Ovary (tissue), 9 donors: Measurements from ENCODE around the gene GYG2. TPM values are rescaled to one million over a fixed set of nuclear protein-coding genes. Genes with fewer than 3 reads are reported as not detected.

Source experiments
- DNase-seq, 5 donors: peaks; one replicate each; pipeline ENCODE4 v3.0.0-alpha.2; 2019 to 2020
- H3K27ac ChIP-seq, 2 donors: fragments of 200-600 bp; one replicate each; pipeline versions ENCODE4 v1.5.1 to v1.8.0; 2019 to 2022
- H3K27me3 ChIP-seq: fragments of 200-600 bp; one replicate; pipeline ENCODE4 v1.8.0; 2022
- H3K36me3 ChIP-seq: fragments of 200-600 bp; sonication (generic); one replicate; pipeline ENCODE4 v1.5.1; 2019
- H3K4me1 ChIP-seq: one replicate; pipeline ENCODE4 v1.8.1; 2013; ENCODE audit warnings: mild to moderate bottlenecking, moderate library complexity; ENCODE audit not compliant: insufficient read depth
- H3K4me3 ChIP-seq: fragments of 200-600 bp; sonication (generic); one replicate; pipeline ENCODE4 v1.5.1; 2017
- H3K9me3 ChIP-seq, 2 donors: fragments of 200-600 bp in 1 of 2; sonication (generic) in 1 of 2; one replicate each; pipeline versions ENCODE4 v1.5.1 to v1.8.1; 2013 to 2019; ENCODE audit warnings: mild to moderate bottlenecking in 1 of 2, moderate library complexity in 1 of 2
- EP300 ChIP-seq: sonication (generic); formaldehyde crosslinking; IDR thresholded peaks from one replicate; pipeline ENCODE4 v1.6.1; 2017; ENCODE audit warnings: antibody characterized with exemption
- POLR2A ChIP-seq: fragments of 450-650 bp; IDR thresholded peaks from one replicate; pipeline ENCODE4 v1.6.1; 2017; ENCODE audit warnings: antibody characterized with exemption, mild to moderate bottlenecking, moderate library complexity
- WGBS, 3 donors: extraction: QIAGEN DNeasy Blood & Tissue Kit in 1 of 3; methylation state at CpG; one replicate each; pipeline versions ENCODE4 v1.1.5 to v1.1.7; 2013 to 2017; 5-methylcytosine and 5-hydroxymethylcytosine counted together
- intact Hi-C, 4 donors: fragments of 100-400 bp; cut with DNase I; formaldehyde crosslinking; loops; one replicate each; pipeline versions ENCODE4 v1.11.0 to v1.15.1; 2022 to 2023
- polyA plus RNA-seq, 2 donors: library from polyadenylated mRNA; stranded (reverse); fragments of 200-250 nt in 1 of 2; fragments of 350-450 nt in 1 of 2; fragmentation: Illumina TruSeq in 1 of 2; extraction: RNeasy Lipid Tissue Mini Kit (QIAGEN cat#74804) in 1 of 2; gene quantifications; one replicate each; pipeline ENCODE4 v1.2.3, GENCODE V29; 2013 to 2014
- total RNA-seq, 7 donors: library from RNA; depleted of rRNA in 2 of 7; stranded (reverse); fragments of >200 nt in 2 of 7; fragmentation: NEBNext Ultra II Directional in 3 of 7; extraction: Animal tissue kit (Norgen Biotek cat#: 25700) in 3 of 7; gene quantifications; one replicate each; pipeline versions ENCODE4 v1.1.0 to v1.2.4, GENCODE V29; 2016 to 2023
- TF ChIP-seq, protein P1 (sequence below), 3 donors: fragments of 450-650 bp in 2 of 3; fragments of 200-600 bp in 1 of 3; IDR thresholded peaks; one replicate each; pipeline versions ENCODE4 v1.5.1 to v1.8.0; 2016 to 2022; ENCODE audit warnings: antibody characterized with exemption in 3 of 3, mild to moderate bottlenecking in 1 of 3
- donor health status: DM: no; HTN: no; CAD: no; lungs with moderate emphysema.
- donor health status: DM: no; HTN: no; CAD: no.
- donor health status: Bipolar disorder and iron deficiency.
- donor health status: DM: yes; HTN: yes; CAD: no.
- donor health status: DM: no; HTN: no; CAD: no.
- donor health status: DM: yes; HTN: yes; CAD: no.

GYG2 gene
- total and polyA plus RNA-seq, 9 donors = 0.72 to 9.0 (median 3.9) TPM

DNA sequence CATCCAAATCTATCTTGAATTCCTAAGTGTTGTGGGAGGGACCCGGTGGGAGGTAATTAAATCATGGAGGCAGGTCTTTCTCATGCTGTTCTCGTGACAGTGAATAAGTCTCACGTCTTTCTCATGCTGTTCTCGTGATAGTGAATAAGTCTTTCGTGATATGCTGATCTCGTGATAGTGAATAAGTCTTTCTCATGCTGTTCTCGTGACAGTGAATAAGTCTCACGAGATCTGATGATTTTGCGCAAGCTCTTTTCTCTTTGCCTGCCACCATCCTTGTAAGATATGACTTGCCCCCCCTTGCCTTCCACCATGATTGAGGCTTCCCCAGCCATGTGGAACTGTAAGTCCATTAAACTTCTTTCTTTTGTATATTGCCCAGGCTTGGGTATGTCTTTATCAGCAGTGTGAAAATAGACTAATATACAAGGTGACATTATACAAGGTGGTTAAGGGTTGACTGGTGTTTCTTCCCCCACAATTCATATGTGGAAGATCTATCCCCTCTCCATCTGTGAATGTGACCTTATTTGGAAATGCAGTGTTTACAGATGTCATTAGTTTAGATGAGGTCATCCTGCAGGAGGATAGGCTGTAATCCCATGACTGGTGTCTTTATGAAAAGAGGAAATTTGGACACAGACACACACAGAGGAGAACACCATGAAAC is 72.8 kb downstream of the GYG2 start:
- H3K27me3 ChIP-seq = no peaks in the 10 kb centered on the region
- TF ChIP-seq, protein P1, sequence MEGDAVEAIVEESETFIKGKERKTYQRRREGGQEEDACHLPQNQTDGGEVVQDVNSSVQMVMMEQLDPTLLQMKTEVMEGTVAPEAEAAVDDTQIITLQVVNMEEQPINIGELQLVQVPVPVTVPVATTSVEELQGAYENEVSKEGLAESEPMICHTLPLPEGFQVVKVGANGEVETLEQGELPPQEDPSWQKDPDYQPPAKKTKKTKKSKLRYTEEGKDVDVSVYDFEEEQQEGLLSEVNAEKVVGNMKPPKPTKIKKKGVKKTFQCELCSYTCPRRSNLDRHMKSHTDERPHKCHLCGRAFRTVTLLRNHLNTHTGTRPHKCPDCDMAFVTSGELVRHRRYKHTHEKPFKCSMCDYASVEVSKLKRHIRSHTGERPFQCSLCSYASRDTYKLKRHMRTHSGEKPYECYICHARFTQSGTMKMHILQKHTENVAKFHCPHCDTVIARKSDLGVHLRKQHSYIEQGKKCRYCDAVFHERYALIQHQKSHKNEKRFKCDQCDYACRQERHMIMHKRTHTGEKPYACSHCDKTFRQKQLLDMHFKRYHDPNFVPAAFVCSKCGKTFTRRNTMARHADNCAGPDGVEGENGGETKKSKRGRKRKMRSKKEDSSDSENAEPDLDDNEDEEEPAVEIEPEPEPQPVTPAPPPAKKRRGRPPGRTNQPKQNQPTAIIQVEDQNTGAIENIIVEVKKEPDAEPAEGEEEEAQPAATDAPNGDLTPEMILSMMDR (IDR thresholded peaks at IDR 0.05) = no peak
- TF ChIP-seq POLR2A (no peak), EP300 (no peak)
- intact Hi-C loops = no loop called here
- no peak overlapping the region for H3K4me3 ChIP-seq
- no peaks in the 10 kb centered on the region for H3K9me3 ChIP-seq
- no peak for DNase-seq
- H3K4me1 ChIP-seq = no peaks in the 10 kb centered on the region
- H3K27ac ChIP-seq = no peak overlapping the region
- 64 to 71% (median 68%) methylated on average over 9 of the region's 9 CpGs for WGBS, 3 donors
- no peaks in the 10 kb centered on the region for H3K36me3 ChIP-seq

DNA sequence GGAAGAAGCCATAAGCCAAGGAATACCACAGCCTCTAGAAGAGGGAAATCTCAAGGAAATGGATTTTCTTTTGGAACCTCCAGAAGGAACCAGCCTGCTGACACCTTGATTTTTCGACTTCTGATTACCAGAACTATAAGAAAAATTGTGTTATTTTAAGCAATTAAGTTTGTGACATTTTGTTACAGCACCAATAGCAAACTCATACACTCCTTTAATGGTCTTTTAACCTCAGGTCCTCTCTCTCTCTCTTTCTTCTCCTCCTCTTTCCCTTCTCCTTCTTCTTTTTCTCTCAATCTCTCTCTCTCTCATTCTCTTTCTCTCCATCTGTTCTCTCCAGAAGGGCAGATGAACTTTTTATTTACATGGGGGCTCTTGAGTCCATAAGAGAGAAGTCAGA is 74.1 kb downstream of the GYG2 start:
- intact Hi-C loops = no loop called here
- no peaks in the 10 kb centered on the region for H3K4me1 ChIP-seq
- H3K9me3 ChIP-seq = no peaks in the 10 kb centered on the region
- no peaks in the 10 kb centered on the region for H3K36me3 ChIP-seq
- H3K4me3 ChIP-seq = no peak overlapping the region
- H3K27me3 ChIP-seq = no peaks in the 10 kb centered on the region
- TF ChIP-seq, protein P1 (IDR thresholded peaks at IDR 0.05) = no peak
- no peak for TF ChIP-seq POLR2A
- TF ChIP-seq EP300 = no peak
- DNase-seq = no peak
- no peak overlapping the region for H3K27ac ChIP-seq
- WGBS, 3 donors = 95 to 97% (median 95%) methylated on average over 1 of the region's 1 CpG

DNA sequence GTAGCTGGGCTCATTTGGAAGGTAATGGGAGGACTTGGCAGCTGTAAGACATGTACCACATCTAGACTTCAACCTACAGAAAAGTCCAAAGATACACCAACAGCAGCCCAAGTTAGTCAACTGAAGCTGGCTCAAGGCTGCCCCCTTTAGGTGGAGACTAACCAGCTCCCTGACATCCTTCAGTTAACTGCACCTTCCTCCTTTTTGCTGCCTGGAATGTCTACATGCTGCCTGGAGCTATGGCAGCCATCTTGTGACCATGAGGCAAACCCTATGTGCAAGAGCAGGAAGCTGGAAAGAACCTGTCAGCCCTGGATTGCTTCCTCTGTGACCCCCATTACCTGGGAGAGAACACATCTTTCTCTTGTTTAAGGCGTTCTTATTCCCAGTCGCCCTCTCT is 74.6 kb downstream of the GYG2 start:
- no peak overlapping the region for H3K4me3 ChIP-seq
- no peaks in the 10 kb centered on the region for H3K4me1 ChIP-seq
- no peak overlapping the region for H3K27ac ChIP-seq
- TF ChIP-seq, protein P1 (IDR thresholded peaks at IDR 0.05) = no peak
- TF ChIP-seq POLR2A (no peak), EP300 (no peak)
- H3K9me3 ChIP-seq = no peaks in the 10 kb centered on the region
- H3K27me3 ChIP-seq = no peaks in the 10 kb centered on the region
- intact Hi-C loops = no loop called here
- H3K36me3 ChIP-seq = no peaks in the 10 kb centered on the region
- DNase-seq = no peak
- WGBS, 3 donors = 92 to 94% (median 93%) methylated on average over 2 of the region's 2 CpGs

DNA sequence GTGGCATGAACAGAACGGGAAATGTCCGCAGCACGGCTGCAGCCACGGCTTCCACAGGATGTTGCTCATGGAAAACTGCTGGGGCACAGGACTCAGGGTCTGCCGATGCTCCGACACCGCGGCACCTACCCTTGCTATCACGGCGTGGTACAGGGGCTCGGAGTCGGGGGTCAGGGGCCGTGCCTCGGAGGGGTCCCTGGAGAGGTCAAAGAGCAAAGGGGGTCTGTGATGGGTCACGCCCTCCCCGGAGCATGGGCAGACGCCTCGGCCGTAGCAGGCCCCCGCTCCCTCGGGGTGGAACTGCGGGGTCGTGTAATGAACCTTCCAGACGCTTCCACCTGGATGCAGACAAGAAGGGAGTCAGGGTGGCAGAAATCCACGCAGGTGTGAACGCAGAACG is 78.6 kb downstream of the GYG2 start:
- TF ChIP-seq EP300 = no peak
- no peak for TF ChIP-seq POLR2A
- TF ChIP-seq, protein P1 (IDR thresholded peaks at IDR 0.05) = no peak
- H3K4me1 ChIP-seq = no peaks in the 10 kb centered on the region
- 89 to 90% (median 90%) methylated on average over 27 of the region's 27 CpGs for WGBS, 3 donors
- H3K36me3 ChIP-seq = no peaks in the 10 kb centered on the region
- H3K27me3 ChIP-seq = no peaks in the 10 kb centered on the region
- intact Hi-C loops = no loop called here
- DNase-seq = no peak
- no peaks in the 10 kb centered on the region for H3K9me3 ChIP-seq
- no peak overlapping the region for H3K4me3 ChIP-seq
- no peak overlapping the region for H3K27ac ChIP-seq
